AG09309 (cell line): Measurements from ENCODE around the gene COL6A1.

Experiments used
- DNase-seq: peaks from one replicate; pipeline ENCODE4 v3.0.0-alpha.2; 2010; ENCODE audit warnings: low read depth
- H3K4me3 ChIP-seq: 2 replicates; pipeline ENCODE4 v1.5.1; 2011; ENCODE audit warnings: mild to moderate bottlenecking, low read depth, low read length, moderate library complexity; ENCODE audit not compliant: control insufficient read depth
- CTCF ChIP-seq: IDR thresholded peaks from 2 replicates; pipeline ENCODE4 v1.5.1; 2011; ENCODE audit warnings: mild to moderate bottlenecking, low read depth, low read length, inconsistent platforms; ENCODE audit not compliant: insufficient read depth, control insufficient read depth; ENCODE audit errors: missing control alignments

The COL6A1 gene

DNA sequence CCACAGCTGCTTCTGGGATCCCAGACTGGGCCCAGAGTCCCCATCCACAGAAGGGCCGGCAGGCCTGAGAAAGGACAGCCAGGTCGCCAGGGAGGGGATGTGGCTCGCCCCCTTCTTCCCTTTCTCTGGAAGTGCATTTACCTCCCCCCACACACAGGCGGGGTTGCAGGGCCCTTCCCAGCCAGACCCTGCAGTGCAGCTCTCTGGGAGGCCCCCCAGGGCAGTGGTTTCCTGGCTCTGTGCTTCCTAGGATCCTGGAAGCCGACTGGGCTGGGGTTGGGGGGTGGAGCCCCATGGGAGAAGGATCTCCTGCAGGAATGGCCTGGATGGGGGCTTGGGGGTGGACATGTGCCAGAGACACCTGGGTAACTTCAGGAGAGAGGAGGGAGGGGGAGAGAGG is 4.2 kb upstream of the COL6A1 start:
- no peak for DNase-seq
- no peak for TF ChIP-seq CTCF
- no peak overlapping the region for H3K4me3 ChIP-seq

DNA sequence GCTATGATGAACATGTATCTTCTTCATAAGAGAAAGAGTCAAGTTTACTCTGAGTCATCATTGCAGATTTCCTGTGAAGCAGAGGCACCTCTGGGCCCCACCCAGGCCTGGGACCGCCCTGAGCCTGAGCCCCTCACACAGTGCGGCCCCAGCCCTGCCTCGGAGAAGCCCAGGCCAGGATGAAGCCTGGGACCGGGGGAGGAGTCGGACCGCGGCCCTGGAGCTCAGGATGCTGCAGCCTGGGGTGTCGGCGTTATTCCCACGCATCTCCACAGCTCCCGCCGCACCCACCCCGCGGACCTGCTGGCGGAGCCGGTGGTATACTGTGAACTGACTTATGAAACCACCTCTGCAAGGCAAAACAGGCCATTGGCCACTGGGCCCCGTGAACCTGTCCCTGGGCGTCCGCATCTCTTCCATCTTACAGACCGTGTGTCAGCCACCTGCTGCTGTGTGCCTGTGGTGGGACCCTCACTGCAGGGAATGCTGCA is 2.4 kb upstream of the COL6A1 start:
- DNase-seq: no peak
- no peak overlapping the region for H3K4me3 ChIP-seq
- no peak for TF ChIP-seq CTCF

DNA sequence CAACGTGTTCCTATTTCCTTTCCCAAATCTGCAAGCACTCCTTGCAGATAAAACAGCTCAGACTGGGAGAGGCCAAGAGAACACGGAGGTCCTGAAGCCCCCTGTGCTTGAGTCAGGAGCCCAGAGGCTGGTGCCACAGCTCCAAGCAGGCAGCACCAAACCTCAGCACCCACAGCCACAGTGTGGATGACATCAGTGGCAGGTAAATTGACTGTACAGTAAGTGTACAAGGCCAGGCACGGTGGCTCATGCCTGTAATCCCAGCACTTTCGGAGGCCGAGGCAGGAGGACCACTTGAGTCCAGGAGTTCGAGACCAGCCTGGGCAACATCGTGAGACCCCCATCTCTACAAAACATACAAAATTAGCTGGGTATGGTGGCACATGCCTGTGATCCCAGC is 1.9 kb upstream of the COL6A1 start:
- DNase-seq: no peak
- TF ChIP-seq CTCF: no peak
- no peak overlapping the region for H3K4me3 ChIP-seq

- no peak overlapping the region for H3K4me3 ChIP-seq
- TF ChIP-seq CTCF: no peak
- DNase-seq: no peak
Observed at GRCh38 chr21:45980271-45980670, 1.3 kb upstream of the COL6A1 start.

GRCh38 chr21:45980697-45981096 is 873 bp upstream of the COL6A1 start:
- DNase-seq: no peak
- no peak for TF ChIP-seq CTCF
- H3K4me3 ChIP-seq: no peak overlapping the region; the same call in 1 of the 2 replicates

DNA sequence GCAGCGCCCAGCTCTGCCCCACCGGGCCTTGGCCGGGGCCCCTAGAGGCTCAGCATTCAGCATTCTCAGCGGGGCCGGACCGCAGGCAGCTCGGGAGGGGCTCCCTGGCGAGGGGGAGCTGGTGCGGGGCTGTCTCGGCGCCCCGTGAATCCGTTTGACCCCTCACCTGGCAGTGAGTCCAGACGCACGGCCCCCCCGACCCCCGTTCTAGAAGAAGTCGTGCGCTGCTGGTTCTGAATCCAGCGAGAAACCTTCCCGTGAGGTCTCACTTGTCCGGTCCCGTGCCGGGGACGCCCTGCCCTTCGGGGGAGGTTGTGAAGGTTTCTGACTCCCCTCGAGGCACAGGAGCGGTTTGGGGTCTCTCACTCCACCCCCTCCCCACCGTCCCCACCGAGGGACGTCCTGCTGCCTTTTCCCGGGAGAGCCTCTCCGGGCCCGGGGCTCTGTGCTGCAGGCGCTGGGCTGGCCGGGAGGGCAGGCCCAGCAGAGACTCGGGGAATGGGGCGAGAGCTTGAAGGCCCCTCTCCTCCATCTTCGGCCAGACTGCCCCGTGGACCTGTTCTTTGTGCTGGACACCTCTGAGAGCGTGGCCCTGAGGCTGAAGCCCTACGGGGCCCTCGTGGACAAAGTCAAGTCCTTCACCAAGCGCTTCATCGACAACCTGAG is 655 bp downstream of the COL6A1 start:
- TF ChIP-seq CTCF: no peak
- no peak for DNase-seq
- peak overlapping the region; percentile 97 for H3K4me3 ChIP-seq
